ENCODE measurements around the gene CLCA1. TPM values are rescaled to one million over a fixed set of nuclear protein-coding genes. Genes with fewer than 3 reads are reported as not detected.

The CLCA1 gene
- total RNA-seq, 1 donor from 2014 or later: not detected

GRCh38 chr1:86453664-86454063 is 15.1 kb upstream of the CLCA1 start:
- H3K27ac Mint-ChIP-seq (ENCODE audit: unreplicated experiment): no peak overlapping the region
- TF ChIP-seq, protein P1, sequence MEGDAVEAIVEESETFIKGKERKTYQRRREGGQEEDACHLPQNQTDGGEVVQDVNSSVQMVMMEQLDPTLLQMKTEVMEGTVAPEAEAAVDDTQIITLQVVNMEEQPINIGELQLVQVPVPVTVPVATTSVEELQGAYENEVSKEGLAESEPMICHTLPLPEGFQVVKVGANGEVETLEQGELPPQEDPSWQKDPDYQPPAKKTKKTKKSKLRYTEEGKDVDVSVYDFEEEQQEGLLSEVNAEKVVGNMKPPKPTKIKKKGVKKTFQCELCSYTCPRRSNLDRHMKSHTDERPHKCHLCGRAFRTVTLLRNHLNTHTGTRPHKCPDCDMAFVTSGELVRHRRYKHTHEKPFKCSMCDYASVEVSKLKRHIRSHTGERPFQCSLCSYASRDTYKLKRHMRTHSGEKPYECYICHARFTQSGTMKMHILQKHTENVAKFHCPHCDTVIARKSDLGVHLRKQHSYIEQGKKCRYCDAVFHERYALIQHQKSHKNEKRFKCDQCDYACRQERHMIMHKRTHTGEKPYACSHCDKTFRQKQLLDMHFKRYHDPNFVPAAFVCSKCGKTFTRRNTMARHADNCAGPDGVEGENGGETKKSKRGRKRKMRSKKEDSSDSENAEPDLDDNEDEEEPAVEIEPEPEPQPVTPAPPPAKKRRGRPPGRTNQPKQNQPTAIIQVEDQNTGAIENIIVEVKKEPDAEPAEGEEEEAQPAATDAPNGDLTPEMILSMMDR (IDR thresholded peaks at IDR 0.05; ENCODE audit: insufficient read depth, low read depth, low read length): no peak
- TF ChIP-seq EZH2 (IDR thresholded peaks at IDR 0.05; ENCODE audit: insufficient read depth, low read length): no peak
- FAIRE-seq: no peak

GRCh38 chr1:86455073-86455472 is 13.7 kb upstream of the CLCA1 start:
- TF ChIP-seq EZH2 (IDR thresholded peaks at IDR 0.05; ENCODE audit: insufficient read depth, low read length): no peak
- TF ChIP-seq, protein P1 (IDR thresholded peaks at IDR 0.05; ENCODE audit: insufficient read depth, low read depth, low read length): no peak
- peaks cover 1% of the 10 kb centered on the region for H3K27me3 Mint-ChIP-seq (ENCODE audit: low read depth, unreplicated experiment)

More at GRCh38 chr1:86453664-86454063, 15.1 kb upstream of the CLCA1 start:
- no peak for DNase-seq (ENCODE audit: low read depth)
- no peaks in the 10 kb centered on the region for H3K4me1 ChIP-seq (ENCODE audit: insufficient read depth, low read length)
- H3K4me3 ChIP-seq (ENCODE audit: insufficient read depth, low read depth, low read length): no peak overlapping the region
- H3K4me2 ChIP-seq (ENCODE audit: low read length): no peak overlapping the region
- H3K27me3 ChIP-seq (ENCODE audit: insufficient read depth, low read length): no peaks in the 10 kb centered on the region
- Mint-ChIP-seq H3K36me3 (ENCODE audit: low read depth, unreplicated experiment) (no peaks in the 10 kb centered on the region), H3K4me1 (ENCODE audit: low read depth, unreplicated experiment) (no peaks in the 10 kb centered on the region), H3K27me3 (ENCODE audit: low read depth, unreplicated experiment) (peaks cover 1% of the 10 kb centered on the region), H3K4me3 (ENCODE audit: unreplicated experiment) (no peak overlapping the region), H3K9me3 (ENCODE audit: unreplicated experiment) (no peaks in the 10 kb centered on the region)
- H3K79me2 ChIP-seq (ENCODE audit: insufficient read depth, low read length): no peaks in the 10 kb centered on the region
- H2AFZ ChIP-seq (ENCODE audit: low read depth, low read length): no peak overlapping the region
- no peaks in the 10 kb centered on the region for H3K9me3 ChIP-seq (ENCODE audit: insufficient read depth, low read depth, low read length)
- no peaks in the 10 kb centered on the region for H3K36me3 ChIP-seq (ENCODE audit: insufficient read depth, low read length)
- H3K27ac ChIP-seq (ENCODE audit: low read depth, low read length): no peak overlapping the region
- no peaks in the 10 kb centered on the region for H4K20me1 ChIP-seq (ENCODE audit: insufficient read depth, low read length)
- no peak overlapping the region for H3K9ac ChIP-seq (ENCODE audit: low read length)

DNA sequence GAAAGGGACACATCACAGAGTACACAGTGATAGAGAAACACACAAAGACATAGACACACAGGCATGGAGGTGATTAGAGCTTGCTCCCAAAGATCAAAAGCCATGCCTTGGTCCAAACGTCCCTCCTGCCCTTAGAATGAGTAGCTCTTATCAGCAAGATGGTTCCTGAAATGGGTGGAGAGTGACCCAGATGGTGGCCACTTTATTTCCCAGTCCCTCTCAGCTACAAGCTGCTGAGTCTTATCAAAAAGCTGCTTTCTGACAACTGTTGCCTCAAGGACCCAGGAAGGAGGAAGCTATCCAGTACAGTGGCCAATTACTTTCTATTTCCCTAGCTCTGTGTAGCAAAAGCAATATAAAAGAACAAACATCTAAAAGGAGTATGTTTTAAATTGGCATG is 7.7 kb upstream of the CLCA1 start:
- H3K27ac ChIP-seq (ENCODE audit: low read depth, low read length): no peak overlapping the region
- H3K4me3 ChIP-seq (ENCODE audit: insufficient read depth, low read depth, low read length): no peak overlapping the region
- H4K20me1 ChIP-seq (ENCODE audit: insufficient read depth, low read length): no peaks in the 10 kb centered on the region
- no peak for DNase-seq (ENCODE audit: low read depth)
- H3K36me3 ChIP-seq (ENCODE audit: insufficient read depth, low read length): no peaks in the 10 kb centered on the region
- no peaks in the 10 kb centered on the region for H3K4me1 ChIP-seq (ENCODE audit: insufficient read depth, low read length)
- Mint-ChIP-seq H3K36me3 (ENCODE audit: low read depth, unreplicated experiment) (no peaks in the 10 kb centered on the region), H3K9me3 (ENCODE audit: unreplicated experiment) (no peaks in the 10 kb centered on the region), H3K4me3 (ENCODE audit: unreplicated experiment) (no peak overlapping the region), H3K4me1 (ENCODE audit: low read depth, unreplicated experiment) (no peaks in the 10 kb centered on the region), H3K27me3 (ENCODE audit: low read depth, unreplicated experiment) (no peaks in the 10 kb centered on the region), H3K27ac (ENCODE audit: unreplicated experiment) (no peak overlapping the region)
- H3K4me2 ChIP-seq (ENCODE audit: low read length): no peak overlapping the region
- H3K27me3 ChIP-seq (ENCODE audit: insufficient read depth, low read length): no peaks in the 10 kb centered on the region
- no peak overlapping the region for H2AFZ ChIP-seq (ENCODE audit: low read depth, low read length)
- H3K79me2 ChIP-seq (ENCODE audit: insufficient read depth, low read length): no peaks in the 10 kb centered on the region
- no peak for FAIRE-seq
- TF ChIP-seq, protein P1 (IDR thresholded peaks at IDR 0.05; ENCODE audit: insufficient read depth, low read depth, low read length): no peak
- TF ChIP-seq EZH2 (IDR thresholded peaks at IDR 0.05; ENCODE audit: insufficient read depth, low read length): no peak
- no peaks in the 10 kb centered on the region for H3K9me3 ChIP-seq (ENCODE audit: insufficient read depth, low read depth, low read length)
- no peak overlapping the region for H3K9ac ChIP-seq (ENCODE audit: low read length)

More at GRCh38 chr1:86455073-86455472, 13.7 kb upstream of the CLCA1 start:
- no peak overlapping the region for H3K4me2 ChIP-seq (ENCODE audit: low read length)
- DNase-seq (ENCODE audit: low read depth) (no peak), FAIRE-seq (no peak)
- no peaks in the 10 kb centered on the region for H3K9me3 ChIP-seq (ENCODE audit: insufficient read depth, low read depth, low read length)
- Mint-ChIP-seq H3K4me1 (ENCODE audit: low read depth, unreplicated experiment) (no peaks in the 10 kb centered on the region), H3K36me3 (ENCODE audit: low read depth, unreplicated experiment) (no peaks in the 10 kb centered on the region), H3K27ac (ENCODE audit: unreplicated experiment) (no peak overlapping the region), H3K9me3 (ENCODE audit: unreplicated experiment) (no peaks in the 10 kb centered on the region), H3K4me3 (ENCODE audit: unreplicated experiment) (no peak overlapping the region)
- H4K20me1 ChIP-seq (ENCODE audit: insufficient read depth, low read length): no peaks in the 10 kb centered on the region
- H3K27ac ChIP-seq (ENCODE audit: low read depth, low read length): no peak overlapping the region
- no peak overlapping the region for H3K4me3 ChIP-seq (ENCODE audit: insufficient read depth, low read depth, low read length)
- no peaks in the 10 kb centered on the region for H3K4me1 ChIP-seq (ENCODE audit: insufficient read depth, low read length)
- H2AFZ ChIP-seq (ENCODE audit: low read depth, low read length): no peak overlapping the region
- H3K27me3 ChIP-seq (ENCODE audit: insufficient read depth, low read length): no peaks in the 10 kb centered on the region
- no peaks in the 10 kb centered on the region for H3K79me2 ChIP-seq (ENCODE audit: insufficient read depth, low read length)
- H3K9ac ChIP-seq (ENCODE audit: low read length): no peak overlapping the region
- no peaks in the 10 kb centered on the region for H3K36me3 ChIP-seq (ENCODE audit: insufficient read depth, low read length)

Data from astrocyte (in vitro differentiated cells and primary cell).